Right lobe of liver (tissue), 4 donors: ENCODE measurements around the gene AKAP13.
"Not testable (repeated sequence)": the region's sequence is repeated elsewhere in the genome, so short reads cannot be mapped to it uniquely, and the experiment has no call there.

ENCODE experiments used
- POLR2A ChIP-seq: fragments of 450-650 bp; IDR thresholded peaks from one replicate; pipeline ENCODE4 v1.6.1; 2017; ENCODE audit warnings: antibody characterized with exemption, mild to moderate bottlenecking
- TF ChIP-seq, protein P1 (sequence below), 4 donors: fragments of 200-600 bp in 3 of 4; fragments of 450-650 bp in 1 of 4; IDR thresholded peaks; one replicate each; pipeline versions ENCODE4 v1.5.1 to v1.8.0; 2016 to 2022; ENCODE audit warnings: antibody characterized with exemption in 4 of 4, mild to moderate bottlenecking in 2 of 4
- donor health status: DM: no; HTN: no; CAD: no.
- donor health status: DM: no; HTN: no; CAD: no.
- donor health status: DM: no; HTN: yes; CAD: no.

DNA sequence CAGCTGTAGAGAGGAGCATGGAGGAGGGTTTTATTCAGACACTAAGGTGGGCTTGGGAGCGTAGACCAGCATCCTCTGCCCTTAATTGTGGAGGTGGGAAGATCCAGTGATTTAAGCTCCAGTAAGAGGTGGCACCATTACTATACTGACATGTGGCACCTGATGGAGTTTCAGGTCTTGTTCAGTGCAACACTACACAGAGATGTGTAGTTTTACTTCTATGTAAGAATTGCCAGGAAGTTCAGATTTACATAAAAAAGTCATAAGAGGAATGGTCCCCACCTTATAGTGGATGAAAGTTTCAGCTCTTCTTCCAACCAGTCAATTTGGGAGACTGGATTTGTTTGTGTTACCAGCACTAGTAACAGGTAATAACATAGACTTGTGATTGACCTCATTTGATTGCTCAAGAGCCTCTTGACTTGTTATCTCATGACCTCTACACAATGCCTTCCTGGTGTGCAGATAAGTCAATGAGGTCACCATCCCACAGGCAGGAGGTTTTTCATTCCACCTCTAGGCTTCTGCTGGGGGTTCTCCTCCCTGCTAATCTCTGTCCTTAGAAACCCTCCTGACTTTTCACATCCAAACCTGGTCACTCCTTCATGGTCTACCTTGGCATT is 33.8 kb upstream of the AKAP13 start:
- TF ChIP-seq, protein P1, sequence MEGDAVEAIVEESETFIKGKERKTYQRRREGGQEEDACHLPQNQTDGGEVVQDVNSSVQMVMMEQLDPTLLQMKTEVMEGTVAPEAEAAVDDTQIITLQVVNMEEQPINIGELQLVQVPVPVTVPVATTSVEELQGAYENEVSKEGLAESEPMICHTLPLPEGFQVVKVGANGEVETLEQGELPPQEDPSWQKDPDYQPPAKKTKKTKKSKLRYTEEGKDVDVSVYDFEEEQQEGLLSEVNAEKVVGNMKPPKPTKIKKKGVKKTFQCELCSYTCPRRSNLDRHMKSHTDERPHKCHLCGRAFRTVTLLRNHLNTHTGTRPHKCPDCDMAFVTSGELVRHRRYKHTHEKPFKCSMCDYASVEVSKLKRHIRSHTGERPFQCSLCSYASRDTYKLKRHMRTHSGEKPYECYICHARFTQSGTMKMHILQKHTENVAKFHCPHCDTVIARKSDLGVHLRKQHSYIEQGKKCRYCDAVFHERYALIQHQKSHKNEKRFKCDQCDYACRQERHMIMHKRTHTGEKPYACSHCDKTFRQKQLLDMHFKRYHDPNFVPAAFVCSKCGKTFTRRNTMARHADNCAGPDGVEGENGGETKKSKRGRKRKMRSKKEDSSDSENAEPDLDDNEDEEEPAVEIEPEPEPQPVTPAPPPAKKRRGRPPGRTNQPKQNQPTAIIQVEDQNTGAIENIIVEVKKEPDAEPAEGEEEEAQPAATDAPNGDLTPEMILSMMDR (IDR thresholded peaks at IDR 0.05), result peak in 1 of 4 donors; percentile 9
- not testable (repeated sequence) for TF ChIP-seq POLR2A
